GM06990 (cell line): ENCODE measurements around the gene DGKD.

Experiments
- DNase-seq: peaks from one replicate; pipeline ENCODE4 v3.0.0-alpha.2; 2011; ENCODE audit not compliant: insufficient read length; ENCODE audit errors: extremely low read depth
- H3K27me3 ChIP-seq: replicated peaks from 2 replicates; pipeline ENCODE4 v1.6.0; 2011; ENCODE audit warnings: low read length; ENCODE audit not compliant: control insufficient read depth, insufficient read depth
- H3K36me3 ChIP-seq: 2 replicates; pipeline ENCODE4 v1.5.1; 2011; ENCODE audit warnings: low read length; ENCODE audit not compliant: control insufficient read depth, insufficient read depth
- H3K4me3 ChIP-seq: replicated peaks from 2 replicates; pipeline ENCODE4 v1.5.1; 2011; ENCODE audit warnings: low read depth, mild to moderate bottlenecking, control low read depth, low read length
- TF ChIP-seq, protein P1 (sequence below): IDR thresholded peaks from 2 replicates; pipeline ENCODE4 v1.5.1; 2011; ENCODE audit warnings: low read length, control low read depth, mild to moderate bottlenecking, inconsistent platforms; ENCODE audit not compliant: insufficient read depth, poor library complexity, severe bottlenecking

DGKD gene

DNA sequence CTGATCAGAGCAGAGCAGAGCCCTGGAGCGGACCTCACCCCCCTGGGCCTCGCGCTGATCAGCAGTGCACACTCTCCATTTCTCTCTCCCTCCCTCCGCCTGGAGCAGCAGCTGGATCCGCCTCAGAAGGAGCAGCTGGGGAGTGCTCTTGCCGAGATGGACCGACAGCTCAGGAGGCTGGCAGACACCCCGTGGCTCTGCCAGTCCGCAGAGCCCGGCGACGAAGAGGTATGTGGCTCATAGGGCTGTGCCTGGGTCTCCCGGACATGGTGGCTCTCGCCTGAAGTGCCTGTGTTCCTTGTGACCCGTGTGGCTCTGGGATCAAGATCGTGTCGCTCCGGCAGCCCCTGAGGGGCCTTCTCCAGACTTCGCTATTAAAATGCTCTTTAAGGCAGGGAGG lies 109.8 kb downstream of the DGKD start:
- Histone ChIP-seq H3K36me3 (peaks cover 61% of the 10 kb centered on the region), H3K27me3 (no peaks in the 10 kb centered on the region), H3K4me3 (no peak overlapping the region)
- no peak for DNase-seq
- TF ChIP-seq, protein P1, sequence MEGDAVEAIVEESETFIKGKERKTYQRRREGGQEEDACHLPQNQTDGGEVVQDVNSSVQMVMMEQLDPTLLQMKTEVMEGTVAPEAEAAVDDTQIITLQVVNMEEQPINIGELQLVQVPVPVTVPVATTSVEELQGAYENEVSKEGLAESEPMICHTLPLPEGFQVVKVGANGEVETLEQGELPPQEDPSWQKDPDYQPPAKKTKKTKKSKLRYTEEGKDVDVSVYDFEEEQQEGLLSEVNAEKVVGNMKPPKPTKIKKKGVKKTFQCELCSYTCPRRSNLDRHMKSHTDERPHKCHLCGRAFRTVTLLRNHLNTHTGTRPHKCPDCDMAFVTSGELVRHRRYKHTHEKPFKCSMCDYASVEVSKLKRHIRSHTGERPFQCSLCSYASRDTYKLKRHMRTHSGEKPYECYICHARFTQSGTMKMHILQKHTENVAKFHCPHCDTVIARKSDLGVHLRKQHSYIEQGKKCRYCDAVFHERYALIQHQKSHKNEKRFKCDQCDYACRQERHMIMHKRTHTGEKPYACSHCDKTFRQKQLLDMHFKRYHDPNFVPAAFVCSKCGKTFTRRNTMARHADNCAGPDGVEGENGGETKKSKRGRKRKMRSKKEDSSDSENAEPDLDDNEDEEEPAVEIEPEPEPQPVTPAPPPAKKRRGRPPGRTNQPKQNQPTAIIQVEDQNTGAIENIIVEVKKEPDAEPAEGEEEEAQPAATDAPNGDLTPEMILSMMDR, result no peak

DNA sequence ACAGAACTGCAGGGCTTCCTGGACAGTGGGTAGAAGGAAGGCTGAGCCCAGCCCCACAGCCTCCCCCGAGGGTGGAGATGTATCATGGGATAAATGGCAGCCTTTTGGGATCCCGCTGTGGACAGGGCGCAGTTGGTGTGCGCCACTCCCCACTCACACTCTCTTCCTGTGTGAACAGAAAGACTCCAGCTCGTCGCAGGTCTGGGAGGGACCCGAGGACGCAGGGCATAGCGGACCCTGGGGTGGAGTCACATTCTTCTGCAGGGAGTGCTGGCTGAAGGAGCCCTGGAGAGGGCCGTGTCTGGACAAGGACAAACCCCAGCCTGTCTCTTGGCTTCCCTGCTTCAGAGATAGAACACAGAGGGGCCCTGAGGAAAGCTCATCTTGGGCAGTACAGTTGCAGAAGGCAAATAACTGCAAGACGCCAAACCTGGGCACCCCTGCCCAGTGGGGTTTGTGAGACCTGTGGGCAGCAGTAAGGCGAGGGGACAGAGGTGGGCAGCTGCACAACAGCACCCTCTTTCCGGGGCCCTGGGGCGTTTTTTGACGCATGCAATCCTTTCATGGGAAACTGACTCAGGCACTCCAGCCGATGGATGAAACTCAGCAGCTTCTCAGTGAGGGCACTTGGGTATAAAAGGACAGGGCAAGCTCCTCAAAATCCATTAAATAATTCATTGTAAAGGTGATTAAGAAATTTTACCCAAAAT lies 110.4 kb downstream of the DGKD start:
- Histone ChIP-seq H3K4me3 (no peak overlapping the region), H3K36me3 (peaks cover 62% of the 10 kb centered on the region), H3K27me3 (no peaks in the 10 kb centered on the region)
- TF ChIP-seq, protein P1, result no peak
- no peak for DNase-seq

DNA sequence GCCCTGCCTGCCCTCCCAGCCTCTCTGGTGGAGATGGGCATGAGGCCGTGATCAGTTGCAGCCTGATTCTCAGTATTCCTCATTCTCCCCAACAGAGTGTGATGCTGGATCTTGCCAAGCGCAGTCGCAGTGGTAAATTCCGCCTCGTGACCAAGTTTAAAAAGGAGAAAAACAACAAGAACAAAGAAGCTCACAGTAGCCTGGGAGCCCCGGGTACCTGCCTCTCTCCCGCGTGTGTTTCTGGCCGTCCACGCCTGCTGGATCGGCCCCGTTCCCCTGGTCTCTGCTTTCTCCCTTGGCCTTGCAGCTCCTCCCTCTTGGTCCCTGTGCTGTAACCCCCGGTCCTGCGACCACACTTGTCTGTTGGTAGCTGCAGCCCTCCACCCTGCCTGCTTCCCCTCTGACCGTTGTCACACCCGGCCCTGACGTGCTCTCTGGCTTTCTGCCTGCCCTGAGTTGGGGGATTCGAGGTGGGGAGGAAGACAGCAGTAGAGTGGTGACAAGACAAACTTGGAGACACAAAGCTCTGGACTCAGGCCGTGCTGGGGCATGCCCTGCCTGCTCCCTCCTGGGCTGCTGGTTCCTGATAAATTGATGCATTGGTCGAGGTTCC lies 112.8 kb downstream of the DGKD start:
- Histone ChIP-seq H3K36me3 (peaks cover 63% of the 10 kb centered on the region), H3K4me3 (no peak overlapping the region), H3K27me3 (no peaks in the 10 kb centered on the region)
- no peak for DNase-seq
- TF ChIP-seq, protein P1, result no peak

DNA sequence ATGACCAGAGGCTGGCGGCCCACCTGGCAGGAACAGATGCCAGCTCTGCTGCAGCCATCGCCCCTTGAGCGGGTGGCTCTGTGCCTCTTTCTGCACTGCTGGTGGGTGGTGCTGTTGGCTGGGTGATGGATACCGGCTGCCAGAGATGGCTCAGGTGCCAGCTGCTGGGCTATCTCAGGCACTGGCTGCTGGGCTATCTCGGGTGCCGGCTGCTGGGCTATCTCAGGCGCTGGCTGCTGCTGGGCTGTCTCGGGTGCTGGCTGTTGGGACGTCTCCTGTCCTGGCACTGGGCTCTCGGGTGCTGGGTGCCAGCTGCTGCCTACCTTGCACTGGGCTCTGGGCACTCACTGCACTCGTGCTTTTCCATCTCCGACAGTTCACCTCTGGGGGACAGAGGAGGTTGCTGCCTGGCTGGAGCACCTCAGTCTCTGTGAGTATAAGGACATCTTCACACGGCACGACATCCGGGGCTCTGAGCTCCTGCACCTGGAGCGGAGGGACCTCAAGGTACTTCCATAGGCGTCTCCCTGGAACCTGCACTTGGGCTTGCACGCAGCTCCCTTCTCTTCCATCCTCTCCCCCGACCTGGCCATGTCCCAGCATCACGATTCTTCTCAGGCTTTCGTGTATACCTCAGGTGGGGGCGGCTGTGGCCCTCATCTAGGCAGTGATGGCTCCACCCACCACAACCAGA lies 113.9 kb downstream of the DGKD start:
- TF ChIP-seq, protein P1, result no peak
- Histone ChIP-seq H3K36me3 (peaks cover 54% of the 10 kb centered on the region), H3K27me3 (no peaks in the 10 kb centered on the region), H3K4me3 (no peak overlapping the region)
- no peak for DNase-seq

DNA sequence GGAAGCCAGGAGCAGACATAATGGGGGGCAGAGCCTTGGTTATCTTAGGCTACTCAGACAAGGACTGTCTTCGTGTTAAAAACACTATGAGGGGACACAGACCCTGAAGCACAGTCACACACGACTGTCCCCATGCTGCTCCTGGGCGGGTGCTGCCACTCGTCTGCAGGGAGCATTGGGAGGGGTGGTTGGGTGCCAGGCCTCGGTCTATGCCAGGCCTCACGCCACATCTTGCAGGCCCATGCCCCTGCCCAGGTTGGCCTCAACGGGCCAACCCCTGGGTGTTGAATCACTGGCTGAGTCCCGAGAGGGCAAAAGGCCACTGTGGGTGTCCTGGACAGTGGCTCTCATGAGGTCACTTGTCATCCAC lies 114.4 kb downstream of the DGKD start:
- TF ChIP-seq, protein P1, result no peak

More for the DNA sequence above, 114.4 kb downstream of the DGKD start:
- no peaks in the 10 kb centered on the region for H3K27me3 ChIP-seq
- H3K36me3 ChIP-seq, result peaks cover 54% of the 10 kb centered on the region
- DNase-seq, result no peak
- H3K4me3 ChIP-seq, result no peak overlapping the region
